GM23338 (cell line): Measurements from ENCODE around the gene PDE6C. TPM values are rescaled to one million over a fixed set of nuclear protein-coding genes. Genes with fewer than 3 reads are reported as not detected.

ENCODE experiments used
- ATAC-seq: fragments of 200-7000 bp; cut with Tn5 transposase; 3 replicates; pipeline ENCODE4 v1.9.1; 2020
- DNase-seq: peaks from one replicate; pipeline ENCODE4 v3.0.0-alpha.2; 2015; ENCODE audit warnings: low spot score
- H2AFZ ChIP-seq: fragments of 200-600 bp; sonication (generic); 2 replicates; pipeline ENCODE4 v1.8.0; 2016; ENCODE audit warnings: antibody characterized with exemption, mild to moderate bottlenecking, moderate library complexity
- H3F3A ChIP-seq: fragments of 200-600 bp; sonication (generic); replicated peaks from 2 replicates; pipeline ENCODE4 v1.8.0; 2017; ENCODE audit warnings: antibody characterized with exemption, mixed run types, low read depth
- H3K27ac ChIP-seq: fragments of 200-600 bp; sonication (generic); 2 replicates; pipeline ENCODE4 v1.6.1; 2016; ENCODE audit warnings: low read depth
- H3K27me3 ChIP-seq: fragments of 200-600 bp; sonication (generic); 2 replicates; pipeline ENCODE4 v1.8.0; 2016; ENCODE audit warnings: mild to moderate bottlenecking, mixed run types, moderate library complexity; ENCODE audit not compliant: insufficient read depth
- H3K36me3 ChIP-seq: fragments of 200-600 bp; sonication (generic); 2 replicates; pipeline ENCODE4 v1.8.0; 2016; ENCODE audit warnings: mild to moderate bottlenecking; ENCODE audit not compliant: insufficient read depth
- H3K4me1 ChIP-seq: fragments of 200-600 bp; sonication (generic); 2 replicates; pipeline ENCODE4 v1.8.0; 2016; ENCODE audit warnings: mild to moderate bottlenecking, moderate library complexity; ENCODE audit not compliant: insufficient read depth
- H3K4me2 ChIP-seq: fragments of 200-600 bp; sonication (generic); 2 replicates; pipeline ENCODE4 v1.7.1; 2017; ENCODE audit warnings: mixed run types
- H3K4me3 ChIP-seq: fragments of 200-600 bp; sonication (generic); 2 replicates; pipeline ENCODE4 v1.6.1; 2016; ENCODE audit warnings: mixed run types
- H3K79me2 ChIP-seq: fragments of 200-600 bp; sonication (generic); replicated peaks from 2 replicates; pipeline ENCODE4 v1.8.0; 2017; ENCODE audit warnings: mild to moderate bottlenecking; ENCODE audit not compliant: insufficient read depth
- H3K9me2 ChIP-seq: fragments of 200-600 bp; sonication (generic); 2 replicates; pipeline ENCODE4 v1.8.0; 2017; ENCODE audit not compliant: insufficient read depth
- H4K20me1 ChIP-seq: fragments of 200-600 bp; sonication (generic); replicated peaks from 2 replicates; pipeline ENCODE4 v1.8.0; 2017; ENCODE audit warnings: mild to moderate bottlenecking; ENCODE audit not compliant: insufficient read depth
- H3K27ac Mint-ChIP-seq: 2 replicates; pipeline ENCODE4 v1.8.0; 2020; ENCODE audit warnings: inconsistent platforms, mild to moderate bottlenecking, moderate library complexity, mixed read lengths
- H3K27me3 Mint-ChIP-seq: 3 replicates; pipeline ENCODE4 v1.8.0; 2022; ENCODE audit warnings: low read depth, mild to moderate bottlenecking, moderate library complexity, mixed read lengths, inconsistent platforms; ENCODE audit not compliant: insufficient read depth, poor library complexity
- H3K36me3 Mint-ChIP-seq: 3 replicates; pipeline ENCODE4 v1.8.0; 2021; ENCODE audit warnings: low read depth, mild to moderate bottlenecking, inconsistent platforms, moderate library complexity, mixed read lengths
- H3K4me1 Mint-ChIP-seq: 3 replicates; pipeline ENCODE4 v1.8.0; 2020; ENCODE audit warnings: mild to moderate bottlenecking, inconsistent platforms, mixed read lengths
- H3K4me3 Mint-ChIP-seq: 3 replicates; pipeline ENCODE4 v1.8.0; 2021; ENCODE audit warnings: moderate library complexity, mild to moderate bottlenecking, inconsistent platforms, mixed read lengths
- H3K9me3 Mint-ChIP-seq: 3 replicates; pipeline ENCODE4 v1.8.0; 2020; ENCODE audit warnings: moderate library complexity, mild to moderate bottlenecking, inconsistent platforms, mixed read lengths
- CREB1 ChIP-seq: fragments of 250-450 bp; sonication (Bioruptor Pico); IDR thresholded peaks from 2 replicates; pipeline ENCODE4 v1.5.0; 2020; ENCODE audit warnings: low read depth, mild to moderate bottlenecking, moderate library complexity
- EZH2 ChIP-seq: fragments of 200-600 bp; sonication (generic); IDR thresholded peaks from one replicate; pipeline ENCODE4 v1.8.0; 2017; ENCODE audit warnings: antibody characterized with exemption, mild to moderate bottlenecking, low read depth; ENCODE audit not compliant: unreplicated experiment
- EZH2phosphoT487 ChIP-seq: fragments of 200-600 bp; sonication (generic); IDR thresholded peaks from one replicate; pipeline ENCODE4 v1.8.1; 2018; ENCODE audit warnings: antibody characterized with exemption; ENCODE audit not compliant: unreplicated experiment
- JUNB ChIP-seq: IDR thresholded peaks from one replicate; pipeline ENCODE4 v1.6.1; 2016; ENCODE audit warnings: antibody characterized with exemption; ENCODE audit not compliant: unreplicated experiment
- NANOG ChIP-seq: IDR thresholded peaks from 2 replicates; pipeline ENCODE4 v1.6.1; 2016; ENCODE audit warnings: antibody characterized with exemption, borderline replicate concordance
- STAT1 ChIP-seq: IDR thresholded peaks from one replicate; pipeline ENCODE4 v1.6.1; 2016; ENCODE audit warnings: antibody characterized with exemption; ENCODE audit not compliant: unreplicated experiment
- ZNF114 ChIP-seq: fragments of 250-450 bp; sonication (Bioruptor Pico); IDR thresholded peaks from 2 replicates; pipeline ENCODE4 v1.5.0; 2020; ENCODE audit warnings: mild to moderate bottlenecking, moderate library complexity
- ZNF331 ChIP-seq: fragments of 250-450 bp; sonication (Bioruptor Pico); IDR thresholded peaks from 2 replicates; pipeline ENCODE4 v1.5.0; 2020; ENCODE audit warnings: low read depth, mild to moderate bottlenecking, moderate library complexity
- polyA plus RNA-seq: library from polyadenylated mRNA; unstranded; fragments of >200 nt; fragmentation: Nextera tagmentation; extraction: Ambion mirVana; gene quantifications from 2 replicates; pipeline ENCODE4 v1.2.1, GENCODE V29; 2016
- total RNA-seq: library from RNA; depleted of rRNA; stranded (reverse); fragments of >200 nt; shearing (Covaris generic); gene quantifications from 2 replicates; pipeline ENCODE4 v1.2.3, GENCODE V29; 2014
- TF ChIP-seq, protein P1 (sequence below): IDR thresholded peaks from one replicate; pipeline ENCODE4 v1.6.1; 2018; ENCODE audit warnings: antibody characterized with exemption; ENCODE audit not compliant: unreplicated experiment
- TF ChIP-seq, protein P2 (sequence below): fragments of 250-450 bp; sonication (Bioruptor Pico); IDR thresholded peaks from 2 replicates; pipeline ENCODE4 v1.5.0; 2020; ENCODE audit warnings: mild to moderate bottlenecking, moderate library complexity
- TF ChIP-seq, protein P3 (sequence below): IDR thresholded peaks from 2 replicates; pipeline ENCODE4 v1.6.1; 2016; ENCODE audit warnings: antibody characterized with exemption

The PDE6C gene
- total and polyA plus RNA-seq, 2 experiments from 2014 or later, result 0.06 TPM; not detected in 1

- Mint-ChIP-seq H3K9me3 (no peaks in the 10 kb centered on the region), H3K36me3 (no peaks in the 10 kb centered on the region)
These were observed 103.0 kb downstream of the PDE6C start for GRCh38 chr10:93715345-93715744.

More at GRCh38 chr10:93715345-93715744, 103.0 kb downstream of the PDE6C start:
- Histone ChIP-seq H3F3A (no peaks in the 10 kb centered on the region), H3K27ac (no peak overlapping the region), H4K20me1 (no peaks in the 10 kb centered on the region), H3K9me2 (no peaks in the 10 kb centered on the region), H2AFZ (peak overlapping the region; percentile 3; the same call in 1 of the 2 replicates), H3K4me3 (no peak overlapping the region), H3K79me2 (no peaks in the 10 kb centered on the region), H3K4me1 (peaks cover 30% of the 10 kb centered on the region), H3K27me3 (no peaks in the 10 kb centered on the region), H3K4me2 (no peak overlapping the region), H3K36me3 (0 out of 2 replicates have a peak, but pooled peaks cover 3% of the 10 kb centered on the region)
- peaks cover 20% of the 10 kb centered on the region for H3K4me1 Mint-ChIP-seq
- DNase-seq, result no peak
- H3K4me3 Mint-ChIP-seq, result no peak overlapping the region
- H3K27me3 Mint-ChIP-seq, result peaks cover 5% of the 10 kb centered on the region
- TF ChIP-seq CREB1 (CRISPR knock-in tag), result no peak
- TF ChIP-seq, protein P1, sequence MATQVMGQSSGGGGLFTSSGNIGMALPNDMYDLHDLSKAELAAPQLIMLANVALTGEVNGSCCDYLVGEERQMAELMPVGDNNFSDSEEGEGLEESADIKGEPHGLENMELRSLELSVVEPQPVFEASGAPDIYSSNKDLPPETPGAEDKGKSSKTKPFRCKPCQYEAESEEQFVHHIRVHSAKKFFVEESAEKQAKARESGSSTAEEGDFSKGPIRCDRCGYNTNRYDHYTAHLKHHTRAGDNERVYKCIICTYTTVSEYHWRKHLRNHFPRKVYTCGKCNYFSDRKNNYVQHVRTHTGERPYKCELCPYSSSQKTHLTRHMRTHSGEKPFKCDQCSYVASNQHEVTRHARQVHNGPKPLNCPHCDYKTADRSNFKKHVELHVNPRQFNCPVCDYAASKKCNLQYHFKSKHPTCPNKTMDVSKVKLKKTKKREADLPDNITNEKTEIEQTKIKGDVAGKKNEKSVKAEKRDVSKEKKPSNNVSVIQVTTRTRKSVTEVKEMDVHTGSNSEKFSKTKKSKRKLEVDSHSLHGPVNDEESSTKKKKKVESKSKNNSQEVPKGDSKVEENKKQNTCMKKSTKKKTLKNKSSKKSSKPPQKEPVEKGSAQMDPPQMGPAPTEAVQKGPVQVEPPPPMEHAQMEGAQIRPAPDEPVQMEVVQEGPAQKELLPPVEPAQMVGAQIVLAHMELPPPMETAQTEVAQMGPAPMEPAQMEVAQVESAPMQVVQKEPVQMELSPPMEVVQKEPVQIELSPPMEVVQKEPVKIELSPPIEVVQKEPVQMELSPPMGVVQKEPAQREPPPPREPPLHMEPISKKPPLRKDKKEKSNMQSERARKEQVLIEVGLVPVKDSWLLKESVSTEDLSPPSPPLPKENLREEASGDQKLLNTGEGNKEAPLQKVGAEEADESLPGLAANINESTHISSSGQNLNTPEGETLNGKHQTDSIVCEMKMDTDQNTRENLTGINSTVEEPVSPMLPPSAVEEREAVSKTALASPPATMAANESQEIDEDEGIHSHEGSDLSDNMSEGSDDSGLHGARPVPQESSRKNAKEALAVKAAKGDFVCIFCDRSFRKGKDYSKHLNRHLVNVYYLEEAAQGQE, result no peak
- no peak for TF ChIP-seq STAT1
- no peak for TF ChIP-seq JUNB
- TF ChIP-seq, protein P2, sequence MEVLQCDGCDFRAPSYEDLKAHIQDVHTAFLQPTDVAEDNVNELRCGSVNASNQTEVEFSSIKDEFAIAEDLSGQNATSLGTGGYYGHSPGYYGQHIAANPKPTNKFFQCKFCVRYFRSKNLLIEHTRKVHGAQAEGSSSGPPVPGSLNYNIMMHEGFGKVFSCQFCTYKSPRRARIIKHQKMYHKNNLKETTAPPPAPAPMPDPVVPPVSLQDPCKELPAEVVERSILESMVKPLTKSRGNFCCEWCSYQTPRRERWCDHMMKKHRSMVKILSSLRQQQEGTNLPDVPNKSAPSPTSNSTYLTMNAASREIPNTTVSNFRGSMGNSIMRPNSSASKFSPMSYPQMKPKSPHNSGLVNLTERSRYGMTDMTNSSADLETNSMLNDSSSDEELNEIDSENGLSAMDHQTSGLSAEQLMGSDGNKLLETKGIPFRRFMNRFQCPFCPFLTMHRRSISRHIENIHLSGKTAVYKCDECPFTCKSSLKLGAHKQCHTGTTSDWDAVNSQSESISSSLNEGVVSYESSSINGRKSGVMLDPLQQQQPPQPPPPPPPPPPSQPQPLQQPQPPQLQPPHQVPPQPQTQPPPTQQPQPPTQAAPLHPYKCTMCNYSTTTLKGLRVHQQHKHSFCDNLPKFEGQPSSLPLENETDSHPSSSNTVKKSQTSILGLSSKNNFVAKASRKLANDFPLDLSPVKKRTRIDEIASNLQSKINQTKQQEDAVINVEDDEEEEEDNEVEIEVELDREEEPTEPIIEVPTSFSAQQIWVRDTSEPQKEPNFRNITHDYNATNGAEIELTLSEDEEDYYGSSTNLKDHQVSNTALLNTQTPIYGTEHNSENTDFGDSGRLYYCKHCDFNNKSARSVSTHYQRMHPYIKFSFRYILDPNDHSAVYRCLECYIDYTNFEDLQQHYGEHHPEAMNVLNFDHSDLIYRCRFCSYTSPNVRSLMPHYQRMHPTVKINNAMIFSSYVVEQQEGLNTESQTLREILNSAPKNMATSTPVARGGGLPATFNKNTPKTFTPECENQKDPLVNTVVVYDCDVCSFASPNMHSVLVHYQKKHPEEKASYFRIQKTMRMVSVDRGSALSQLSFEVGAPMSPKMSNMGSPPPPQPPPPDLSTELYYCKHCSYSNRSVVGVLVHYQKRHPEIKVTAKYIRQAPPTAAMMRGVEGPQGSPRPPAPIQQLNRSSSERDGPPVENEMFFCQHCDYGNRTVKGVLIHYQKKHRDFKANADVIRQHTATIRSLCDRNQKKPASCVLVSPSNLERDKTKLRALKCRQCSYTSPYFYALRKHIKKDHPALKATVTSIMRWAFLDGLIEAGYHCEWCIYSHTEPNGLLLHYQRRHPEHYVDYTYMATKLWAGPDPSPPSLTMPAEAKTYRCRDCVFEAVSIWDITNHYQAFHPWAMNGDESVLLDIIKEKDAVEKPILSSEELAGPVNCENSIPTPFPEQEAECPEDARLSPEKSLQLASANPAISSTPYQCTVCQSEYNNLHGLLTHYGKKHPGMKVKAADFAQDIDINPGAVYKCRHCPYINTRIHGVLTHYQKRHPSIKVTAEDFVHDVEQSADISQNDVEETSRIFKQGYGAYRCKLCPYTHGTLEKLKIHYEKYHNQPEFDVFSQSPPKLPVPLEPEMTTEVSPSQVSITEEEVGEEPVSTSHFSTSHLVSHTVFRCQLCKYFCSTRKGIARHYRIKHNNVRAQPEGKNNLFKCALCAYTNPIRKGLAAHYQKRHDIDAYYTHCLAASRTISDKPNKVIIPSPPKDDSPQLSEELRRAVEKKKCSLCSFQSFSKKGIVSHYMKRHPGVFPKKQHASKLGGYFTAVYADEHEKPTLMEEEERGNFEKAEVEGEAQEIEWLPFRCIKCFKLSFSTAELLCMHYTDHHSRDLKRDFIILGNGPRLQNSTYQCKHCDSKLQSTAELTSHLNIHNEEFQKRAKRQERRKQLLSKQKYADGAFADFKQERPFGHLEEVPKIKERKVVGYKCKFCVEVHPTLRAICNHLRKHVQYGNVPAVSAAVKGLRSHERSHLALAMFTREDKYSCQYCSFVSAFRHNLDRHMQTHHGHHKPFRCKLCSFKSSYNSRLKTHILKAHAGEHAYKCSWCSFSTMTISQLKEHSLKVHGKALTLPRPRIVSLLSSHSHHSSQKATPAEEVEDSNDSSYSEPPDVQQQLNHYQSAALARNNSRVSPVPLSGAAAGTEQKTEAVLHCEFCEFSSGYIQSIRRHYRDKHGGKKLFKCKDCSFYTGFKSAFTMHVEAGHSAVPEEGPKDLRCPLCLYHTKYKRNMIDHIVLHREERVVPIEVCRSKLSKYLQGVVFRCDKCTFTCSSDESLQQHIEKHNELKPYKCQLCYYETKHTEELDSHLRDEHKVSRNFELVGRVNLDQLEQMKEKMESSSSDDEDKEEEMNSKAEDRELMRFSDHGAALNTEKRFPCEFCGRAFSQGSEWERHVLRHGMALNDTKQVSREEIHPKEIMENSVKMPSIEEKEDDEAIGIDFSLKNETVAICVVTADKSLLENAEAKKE (CRISPR knock-in tag), result no peak
- no peak for TF ChIP-seq ZNF114
- no peak for TF ChIP-seq EZH2phosphoT487
- TF ChIP-seq NANOG, result no peak
- TF ChIP-seq, protein P3, sequence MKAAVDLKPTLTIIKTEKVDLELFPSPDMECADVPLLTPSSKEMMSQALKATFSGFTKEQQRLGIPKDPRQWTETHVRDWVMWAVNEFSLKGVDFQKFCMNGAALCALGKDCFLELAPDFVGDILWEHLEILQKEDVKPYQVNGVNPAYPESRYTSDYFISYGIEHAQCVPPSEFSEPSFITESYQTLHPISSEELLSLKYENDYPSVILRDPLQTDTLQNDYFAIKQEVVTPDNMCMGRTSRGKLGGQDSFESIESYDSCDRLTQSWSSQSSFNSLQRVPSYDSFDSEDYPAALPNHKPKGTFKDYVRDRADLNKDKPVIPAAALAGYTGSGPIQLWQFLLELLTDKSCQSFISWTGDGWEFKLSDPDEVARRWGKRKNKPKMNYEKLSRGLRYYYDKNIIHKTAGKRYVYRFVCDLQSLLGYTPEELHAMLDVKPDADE, result no peak
- no peak for TF ChIP-seq ZNF331 (CRISPR knock-in tag)
- no peak for TF ChIP-seq EZH2
- no peak for ATAC-seq
- H3K27ac Mint-ChIP-seq, result no peak overlapping the region
